Hepatocyte (in vitro differentiated cells): ENCODE results near the gene RPS23. TPM values are rescaled to one million over a fixed set of nuclear protein-coding genes. Genes with fewer than 3 reads are reported as not detected.

Experiments
- DNase-seq: peaks from one replicate; pipeline ENCODE4 v3.0.0-alpha.2; 2016; ENCODE audit warnings: low spot score
- H2AFZ ChIP-seq: fragments of 200-600 bp; sonication (generic); 2 replicates; pipeline ENCODE4 v1.6.0; 2016; ENCODE audit warnings: antibody characterized with exemption, mild to moderate bottlenecking
- H3K27ac ChIP-seq: fragments of 200-600 bp; sonication (generic); 2 replicates; pipeline ENCODE4 v1.5.1; 2016; ENCODE audit warnings: mild to moderate bottlenecking
- H3K27me3 ChIP-seq: fragments of 200-600 bp; sonication (generic); 2 replicates; pipeline ENCODE4 v1.6.1; 2016
- H3K36me3 ChIP-seq: fragments of 200-600 bp; sonication (generic); replicated peaks from 2 replicates; pipeline ENCODE4 v1.5.1; 2016; ENCODE audit warnings: low read depth; ENCODE audit not compliant: insufficient read depth
- H3K4me1 ChIP-seq: fragments of 200-600 bp; sonication (generic); 2 replicates; pipeline ENCODE4 v1.5.1; 2016; ENCODE audit warnings: mild to moderate bottlenecking, moderate library complexity; ENCODE audit not compliant: insufficient read depth
- H3K4me2 ChIP-seq: fragments of 200-600 bp; sonication (generic); 2 replicates; pipeline ENCODE4 v1.6.0; 2016
- H3K4me3 ChIP-seq: fragments of 200-600 bp; sonication (generic); 2 replicates; pipeline ENCODE4 v1.5.1; 2016; ENCODE audit warnings: mild to moderate bottlenecking
- H3K79me2 ChIP-seq: fragments of 200-600 bp; sonication (generic); 2 replicates; pipeline ENCODE4 v1.6.0; 2017; ENCODE audit warnings: mild to moderate bottlenecking
- H3K9me2 ChIP-seq: fragments of 200-600 bp; sonication (generic); replicated peaks from 2 replicates; pipeline ENCODE4 v1.6.0; 2017; ENCODE audit warnings: mild to moderate bottlenecking; ENCODE audit not compliant: insufficient read depth
- H3K9me3 ChIP-seq: fragments of 200-600 bp; sonication (generic); 2 replicates; pipeline ENCODE4 v1.5.1; 2016; ENCODE audit warnings: low read depth, mild to moderate bottlenecking
- H4K20me1 ChIP-seq: fragments of 200-600 bp; sonication (generic); 2 replicates; pipeline ENCODE4 v1.6.0; 2016; ENCODE audit warnings: mild to moderate bottlenecking; ENCODE audit not compliant: insufficient read depth, poor library complexity, severe bottlenecking
- CTCF ChIP-seq: fragments of 200-600 bp; sonication (generic); IDR thresholded peaks from 2 replicates; pipeline ENCODE4 v1.5.1; 2016; ENCODE audit warnings: antibody characterized with exemption, mild to moderate bottlenecking; ENCODE audit not compliant: poor library complexity
- EZH2 ChIP-seq: fragments of 200-600 bp; sonication (generic); IDR thresholded peaks from 2 replicates; pipeline ENCODE4 v1.6.1; 2016; ENCODE audit warnings: antibody characterized with exemption, mild to moderate bottlenecking, borderline replicate concordance
- EZH2phosphoT487 ChIP-seq: fragments of 200-600 bp; sonication (generic); IDR thresholded peaks from one replicate; pipeline ENCODE4 v1.6.1; 2018; ENCODE audit warnings: antibody characterized with exemption, mild to moderate bottlenecking, low read depth, moderate library complexity; ENCODE audit not compliant: unreplicated experiment, severe bottlenecking
- WGBS: methylation state at CpG from one replicate; pipeline ENCODE4 v1.1.6; 2016; ENCODE audit warnings: low lambda C conversion rate; ENCODE audit errors: missing lambda C conversion rate; 5-methylcytosine and 5-hydroxymethylcytosine counted together
- polyA plus RNA-seq: library from polyadenylated mRNA; unstranded; fragments of >200 nt; fragmentation: Nextera tagmentation; extraction: Ambion mirVana; gene quantifications from 2 replicates; pipeline ENCODE4 v1.2.1, GENCODE V29; 2016
- total RNA-seq: library from RNA; depleted of rRNA; stranded (reverse); fragments of >200 nt; gene quantifications from 2 replicates; pipeline ENCODE4 v1.2.3, GENCODE V29; 2014

Gene RPS23
- total and polyA plus RNA-seq, 2 experiments from 2014 or later: 797 to 3,018 TPM

- no peak overlapping the region for H3K4me3 ChIP-seq
- H3K4me1 ChIP-seq: no peaks in the 10 kb centered on the region
- no peaks in the 10 kb centered on the region for H3K27me3 ChIP-seq
- DNase-seq: no peak
- no peaks in the 10 kb centered on the region for H3K79me2 ChIP-seq
- no peak overlapping the region for H3K4me2 ChIP-seq
- H3K9me3 ChIP-seq: no peaks in the 10 kb centered on the region
- H3K36me3 ChIP-seq: no peaks in the 10 kb centered on the region
- 77% methylated on average over 2 of the region's 2 CpGs for WGBS
- no peak overlapping the region for H3K27ac ChIP-seq
- TF ChIP-seq EZH2phosphoT487 (no peak), CTCF (no peak), EZH2 (no peak)
- no peaks in the 10 kb centered on the region for H3K9me2 ChIP-seq
- H2AFZ ChIP-seq: no peak overlapping the region
- H4K20me1 ChIP-seq: no peaks in the 10 kb centered on the region
Observed at GRCh38 chr5:82290005-82290404, 11.9 kb upstream of the RPS23 start.

GRCh38 chr5:82287625-82288024, 9.5 kb upstream of the RPS23 start:
- no peak overlapping the region for H3K27ac ChIP-seq
- no peak for DNase-seq
- H3K9me2 ChIP-seq: no peaks in the 10 kb centered on the region
- WGBS: 84% methylated on average over 3 of the region's 3 CpGs
- no peaks in the 10 kb centered on the region for H4K20me1 ChIP-seq
- TF ChIP-seq EZH2 (no peak), EZH2phosphoT487 (no peak), CTCF (no peak)
- no peaks in the 10 kb centered on the region for H3K9me3 ChIP-seq
- H3K4me2 ChIP-seq: no peak overlapping the region
- no peak overlapping the region for H3K4me3 ChIP-seq
- H2AFZ ChIP-seq: no peak overlapping the region
- H3K4me1 ChIP-seq: no peaks in the 10 kb centered on the region
- no peaks in the 10 kb centered on the region for H3K27me3 ChIP-seq
- H3K79me2 ChIP-seq: no peaks in the 10 kb centered on the region
- no peaks in the 10 kb centered on the region for H3K36me3 ChIP-seq

GRCh38 chr5:82285206-82285605, 7.1 kb upstream of the RPS23 start:
- Histone ChIP-seq H3K4me2 (no peak overlapping the region), H3K36me3 (no peaks in the 10 kb centered on the region), H3K4me3 (no peak overlapping the region), H3K27ac (no peak overlapping the region), H3K9me3 (no peaks in the 10 kb centered on the region), H3K4me1 (no peaks in the 10 kb centered on the region), H3K79me2 (no peaks in the 10 kb centered on the region), H3K9me2 (no peaks in the 10 kb centered on the region), H4K20me1 (no peaks in the 10 kb centered on the region), H3K27me3 (no peaks in the 10 kb centered on the region), H2AFZ (no peak overlapping the region)
- no peak for DNase-seq
- TF ChIP-seq CTCF: no peak
- no peak for TF ChIP-seq EZH2phosphoT487
- TF ChIP-seq EZH2: no peak
- WGBS: 97% methylated on average over 6 of the region's 6 CpGs

- H3K79me2 ChIP-seq: peaks cover 2% of the 10 kb centered on the region
- no peaks in the 10 kb centered on the region for H3K9me3 ChIP-seq
- no peaks in the 10 kb centered on the region for H3K36me3 ChIP-seq
- no peak overlapping the region for H3K4me2 ChIP-seq
- no peaks in the 10 kb centered on the region for H3K27me3 ChIP-seq
- no peak overlapping the region for H3K27ac ChIP-seq
- no peaks in the 10 kb centered on the region for H3K4me1 ChIP-seq
- H3K4me3 ChIP-seq: no peak overlapping the region
- H4K20me1 ChIP-seq: no peaks in the 10 kb centered on the region
- 91% methylated on average over 2 of the region's 2 CpGs for WGBS
- TF ChIP-seq EZH2: no peak
- TF ChIP-seq EZH2phosphoT487: no peak
- no peak for TF ChIP-seq CTCF
- no peak for DNase-seq
- H2AFZ ChIP-seq: no peak overlapping the region
- no peaks in the 10 kb centered on the region for H3K9me2 ChIP-seq
Observed at GRCh38 chr5:82283893-82284292, 5.7 kb upstream of the RPS23 start.
